Measurements from ENCODE around the gene HGFAC. TPM values are rescaled to one million over a fixed set of nuclear protein-coding genes. Genes with fewer than 3 reads are reported as not detected.

Gene HGFAC
- polyA plus RNA-seq, 2 donors: 0.53 to 0.55 TPM

DNA sequence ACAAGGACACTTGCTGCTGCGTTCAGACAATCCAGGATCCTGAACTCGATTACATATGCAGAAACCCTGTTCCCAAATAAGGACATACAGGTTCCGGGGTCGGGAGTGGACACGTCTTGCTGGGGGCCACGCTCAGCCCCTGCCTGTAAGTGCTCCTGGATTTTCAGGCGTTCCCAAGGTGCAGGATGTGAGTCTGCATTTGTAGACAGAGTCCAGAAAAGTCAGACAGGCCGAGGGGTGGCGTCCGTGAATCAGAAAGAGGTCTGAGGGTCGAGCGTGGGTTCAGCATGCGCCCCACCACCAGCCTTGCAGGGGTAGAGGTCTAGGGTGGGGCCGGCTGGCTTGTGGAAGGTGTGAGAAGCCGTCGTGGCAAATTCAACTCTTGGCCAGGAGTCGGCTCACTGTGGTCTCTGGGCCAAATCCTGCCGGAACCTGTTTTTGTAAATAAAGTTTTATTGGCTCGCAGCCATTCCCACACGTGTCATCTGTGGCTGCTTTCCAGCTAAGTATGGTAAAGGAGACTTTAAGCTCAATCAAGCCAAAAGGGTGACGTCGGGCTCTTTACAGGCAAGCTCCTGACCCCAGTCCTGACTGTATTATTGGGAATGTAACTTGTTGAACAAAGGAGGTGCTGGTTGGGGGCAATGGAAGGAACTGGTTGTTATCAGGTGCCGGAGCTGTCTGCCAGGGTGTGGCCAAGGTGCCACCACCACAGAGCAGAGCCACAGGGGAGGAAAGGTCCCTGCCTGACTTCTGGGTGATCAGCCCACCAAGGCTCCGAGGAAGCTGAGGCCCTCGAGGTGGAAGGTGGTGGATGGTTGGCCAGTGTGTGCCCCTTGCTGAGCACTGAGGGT lies 28.7 kb downstream of the HGFAC start:
- 50 to 51% methylated on average over 25 of the region's 25 CpGs for WGBS, 2 donors
- Histone ChIP-seq H3K27ac (ENCODE audit: low read depth in 2 of 2, low read length in 1 of 2) (no peak overlapping the region), H3K27me3 (ENCODE audit: control insufficient read depth in 1 of 2, insufficient read depth in 2 of 2, low read length in 2 of 2) (peaks cover 0 to 2% of the 10 kb centered on the region in 2 donors), H3K4me3 (ENCODE audit: low read depth in 1 of 2, low read length in 2 of 2) (no peak overlapping the region), H3K36me3 (ENCODE audit: control insufficient read depth in 2 of 2, insufficient read depth in 2 of 2, low read length in 1 of 2) (no peaks in the 10 kb centered on the region), H3K4me1 (ENCODE audit: control insufficient read depth in 2 of 2, insufficient read depth in 2 of 2, low read length in 1 of 2) (peaks cover 0 to 7% of the 10 kb centered on the region in 2 donors), H3K9me3 (ENCODE audit: control insufficient read depth in 2 of 2, insufficient read depth in 1 of 2, low read depth in 1 of 2, low read length in 1 of 2) (peaks cover 0 to 15% of the 10 kb centered on the region in 2 donors)

- Histone ChIP-seq H3K27ac (ENCODE audit: low read depth in 2 of 2, low read length in 1 of 2) (no peak overlapping the region), H3K36me3 (ENCODE audit: control insufficient read depth in 2 of 2, insufficient read depth in 2 of 2, low read length in 1 of 2) (no peaks in the 10 kb centered on the region), H3K27me3 (ENCODE audit: control insufficient read depth in 1 of 2, insufficient read depth in 2 of 2, low read length in 2 of 2) (no peaks in the 10 kb centered on the region), H3K4me3 (ENCODE audit: low read depth in 1 of 2, low read length in 2 of 2) (no peak overlapping the region), H3K9me3 (ENCODE audit: control insufficient read depth in 2 of 2, insufficient read depth in 1 of 2, low read depth in 1 of 2, low read length in 1 of 2) (peaks cover 0 to 15% of the 10 kb centered on the region in 2 donors), H3K4me1 (ENCODE audit: control insufficient read depth in 2 of 2, insufficient read depth in 2 of 2, low read length in 1 of 2) (peaks cover 0 to 7% of the 10 kb centered on the region in 2 donors)
- WGBS, 2 donors: 94 to 95% methylated on average over 23 of the region's 23 CpGs
These were observed 29.5 kb downstream of the HGFAC start for GRCh38 chr4:3471098-3471760.

DNA sequence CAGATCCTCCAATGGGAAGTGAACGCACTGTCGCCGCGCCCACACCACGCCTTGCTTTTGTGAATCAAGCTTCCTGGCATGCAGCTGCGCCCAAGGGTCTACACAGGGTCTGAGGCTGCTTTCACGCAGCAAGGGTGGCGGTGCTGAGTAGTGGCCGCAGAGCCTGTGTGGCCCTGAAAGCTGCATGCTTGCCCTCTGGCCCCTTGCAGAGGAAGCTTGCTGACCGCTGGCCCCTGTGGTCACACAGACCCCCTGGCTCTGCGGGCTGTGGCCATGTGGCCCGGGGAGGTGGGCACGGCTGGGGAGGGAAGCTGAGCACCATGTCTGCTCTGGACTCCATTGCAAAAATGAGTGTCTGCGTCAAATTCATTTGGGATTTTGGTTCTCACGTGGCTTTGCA lies 30.1 kb downstream of the HGFAC start:
- Histone ChIP-seq H3K27ac (ENCODE audit: low read depth in 2 of 2, low read length in 1 of 2) (no peak overlapping the region), H3K9me3 (ENCODE audit: control insufficient read depth in 2 of 2, insufficient read depth in 1 of 2, low read depth in 1 of 2, low read length in 1 of 2) (peaks cover 0 to 15% of the 10 kb centered on the region in 2 donors), H3K36me3 (ENCODE audit: control insufficient read depth in 2 of 2, insufficient read depth in 2 of 2, low read length in 1 of 2) (no peaks in the 10 kb centered on the region), H3K4me1 (ENCODE audit: control insufficient read depth in 2 of 2, insufficient read depth in 2 of 2, low read length in 1 of 2) (peaks cover 0 to 7% of the 10 kb centered on the region in 2 donors), H3K27me3 (ENCODE audit: control insufficient read depth in 1 of 2, insufficient read depth in 2 of 2, low read length in 2 of 2) (no peaks in the 10 kb centered on the region), H3K4me3 (ENCODE audit: low read depth in 1 of 2, low read length in 2 of 2) (no peak overlapping the region)
- 90 to 91% methylated on average over 15 of the region's 15 CpGs for WGBS, 2 donors

DNA sequence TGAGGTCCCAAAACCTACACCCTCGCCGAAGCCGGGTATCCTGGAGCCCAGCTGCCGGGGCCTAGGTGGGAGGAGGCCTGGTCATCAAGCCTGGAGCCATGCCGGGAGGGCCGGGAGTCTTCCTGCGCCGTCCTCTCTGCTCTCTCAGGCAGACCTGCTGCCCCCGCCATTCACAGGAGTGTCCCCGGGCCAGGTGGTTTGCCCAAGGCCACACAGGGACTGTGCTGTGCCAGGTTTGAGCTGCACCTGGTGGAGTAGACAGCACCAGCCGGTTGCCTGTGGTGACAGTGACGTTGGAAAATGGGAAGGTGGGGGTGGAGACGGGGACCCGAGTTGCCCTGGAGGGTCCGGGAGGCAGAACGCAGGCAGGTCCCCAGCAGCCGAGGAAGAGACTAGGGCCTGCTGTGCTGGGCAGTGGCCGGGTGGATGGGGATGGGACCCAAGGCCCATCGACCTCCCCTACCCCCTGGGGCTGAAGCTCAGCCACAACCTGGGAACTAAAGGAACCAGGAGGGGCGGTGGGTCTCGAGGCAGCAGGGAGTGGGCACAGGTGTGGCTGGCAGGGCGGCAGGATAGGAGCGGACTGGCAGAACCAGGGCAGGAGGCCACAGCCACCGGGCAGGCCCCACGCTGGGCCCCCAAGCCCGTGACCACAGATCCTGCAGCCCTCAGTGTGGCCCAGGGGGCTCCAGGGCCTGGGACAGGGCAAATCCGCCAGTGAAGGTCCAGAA lies 30.8 kb downstream of the HGFAC start:
- Histone ChIP-seq H3K4me3 (ENCODE audit: low read depth in 1 of 2, low read length in 2 of 2) (no peak overlapping the region), H3K9me3 (ENCODE audit: control insufficient read depth in 2 of 2, insufficient read depth in 1 of 2, low read depth in 1 of 2, low read length in 1 of 2) (peaks cover 0 to 15% of the 10 kb centered on the region in 2 donors), H3K27ac (ENCODE audit: low read depth in 2 of 2, low read length in 1 of 2) (no peak overlapping the region), H3K36me3 (ENCODE audit: control insufficient read depth in 2 of 2, insufficient read depth in 2 of 2, low read length in 1 of 2) (no peaks in the 10 kb centered on the region), H3K27me3 (ENCODE audit: control insufficient read depth in 1 of 2, insufficient read depth in 2 of 2, low read length in 2 of 2) (peaks cover 0 to 3% of the 10 kb centered on the region in 2 donors), H3K4me1 (ENCODE audit: control insufficient read depth in 2 of 2, insufficient read depth in 2 of 2, low read length in 1 of 2) (peaks cover 0 to 7% of the 10 kb centered on the region in 2 donors)
- 68 to 79% methylated on average over 27 of the region's 27 CpGs for WGBS, 2 donors

DNA sequence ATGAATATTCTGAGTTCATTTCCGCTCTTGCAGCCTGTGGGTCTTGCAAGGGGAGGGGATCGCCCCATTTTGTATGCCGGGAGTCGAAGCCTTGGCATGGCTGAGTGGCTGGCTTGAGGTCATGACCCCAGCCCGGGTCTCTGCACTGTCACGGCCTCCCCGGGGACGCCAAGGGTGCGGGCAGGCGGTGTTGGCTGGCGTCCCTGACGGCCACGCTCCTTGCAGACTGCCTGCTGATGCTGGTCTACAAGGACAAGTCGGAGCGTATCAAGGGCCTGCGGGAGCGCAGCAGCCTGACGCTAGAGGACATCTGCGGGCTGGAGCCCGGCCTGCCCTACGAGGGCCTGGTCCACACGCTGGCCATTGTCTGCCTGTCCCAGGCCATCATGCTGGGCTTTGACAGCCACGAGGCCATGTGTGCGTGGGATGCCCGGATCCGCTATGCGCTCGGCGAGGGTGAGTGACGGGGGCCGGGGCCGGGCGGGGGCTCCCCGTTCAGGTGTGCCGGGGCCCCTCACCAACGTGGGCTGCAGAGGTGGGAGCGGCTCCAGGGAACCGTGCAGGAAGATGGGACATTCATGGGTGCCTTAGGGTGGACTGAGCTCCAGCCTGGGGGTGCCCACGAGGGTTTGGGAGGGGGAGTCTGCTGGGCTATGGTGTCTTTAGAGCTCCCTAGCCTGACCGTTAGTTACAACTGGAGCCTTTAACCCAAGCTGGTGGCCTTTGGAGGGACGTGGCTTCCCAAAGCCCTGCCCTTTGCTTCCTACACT lies 31.6 kb downstream of the HGFAC start:
- no peak overlapping the region for H3K4me3 ChIP-seq (ENCODE audit: low read depth in 1 of 2, low read length in 2 of 2)
- no peak overlapping the region for H3K27ac ChIP-seq (ENCODE audit: low read depth in 2 of 2, low read length in 1 of 2)
- peaks cover 0 to 13% of the 10 kb centered on the region in 2 donors for H3K9me3 ChIP-seq (ENCODE audit: control insufficient read depth in 2 of 2, insufficient read depth in 1 of 2, low read depth in 1 of 2, low read length in 1 of 2)
- no peaks in the 10 kb centered on the region for H3K36me3 ChIP-seq (ENCODE audit: control insufficient read depth in 2 of 2, insufficient read depth in 2 of 2, low read length in 1 of 2)
- peaks cover 0 to 4% of the 10 kb centered on the region in 2 donors for H3K27me3 ChIP-seq (ENCODE audit: control insufficient read depth in 1 of 2, insufficient read depth in 2 of 2, low read length in 2 of 2)
- H3K4me1 ChIP-seq (ENCODE audit: control insufficient read depth in 2 of 2, insufficient read depth in 2 of 2, low read length in 1 of 2): peaks cover 0 to 7% of the 10 kb centered on the region in 2 donors
- WGBS, 2 donors: 53 to 71% methylated on average over 41 of the region's 41 CpGs

DNA sequence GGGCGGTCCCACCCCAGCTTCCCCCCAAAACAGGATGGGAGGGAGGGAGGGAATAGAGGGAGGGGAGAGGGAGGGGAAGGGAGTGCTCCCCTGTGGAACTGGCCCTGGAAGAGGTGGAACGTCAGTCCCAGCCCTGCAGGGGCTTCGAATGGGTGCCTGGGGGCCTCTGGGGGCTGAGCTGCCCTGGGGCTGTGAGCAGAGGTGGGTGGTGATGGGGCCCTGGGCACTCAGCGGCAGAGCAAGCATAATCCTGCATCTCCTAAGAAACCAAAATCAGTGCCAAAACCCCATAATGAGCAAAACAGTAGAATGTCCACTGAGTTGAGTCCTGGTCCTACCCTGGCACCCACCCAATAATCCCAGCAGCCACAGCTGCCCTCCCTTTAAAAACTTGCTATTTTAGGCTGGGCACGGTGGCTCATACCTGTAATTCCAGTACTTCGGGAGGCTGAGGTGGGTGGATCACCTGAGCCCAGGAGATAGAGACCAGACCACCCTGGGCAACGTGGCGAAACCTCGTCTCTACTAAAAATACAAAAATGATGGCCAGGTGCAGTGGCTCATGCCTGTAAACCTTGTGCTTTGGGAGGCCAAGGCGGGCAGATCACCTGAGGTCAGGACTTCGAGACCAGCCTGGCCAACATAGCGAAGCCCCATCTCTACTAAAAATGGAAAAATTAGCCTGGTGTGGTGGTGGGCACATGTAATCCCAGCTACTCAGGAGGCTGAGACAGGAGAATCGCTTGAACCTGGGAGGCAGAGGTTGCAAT lies 32.4 kb downstream of the HGFAC start:
- no peak overlapping the region for H3K4me3 ChIP-seq (ENCODE audit: low read depth in 1 of 2, low read length in 2 of 2)
- WGBS, 2 donors: 74 to 83% methylated on average over 13 of the region's 13 CpGs
- no peaks in the 10 kb centered on the region for H3K36me3 ChIP-seq (ENCODE audit: control insufficient read depth in 2 of 2, insufficient read depth in 2 of 2, low read length in 1 of 2)
- peaks cover 0 to 6% of the 10 kb centered on the region in 2 donors for H3K9me3 ChIP-seq (ENCODE audit: control insufficient read depth in 2 of 2, insufficient read depth in 1 of 2, low read depth in 1 of 2, low read length in 1 of 2)
- no peak overlapping the region for H3K27ac ChIP-seq (ENCODE audit: low read depth in 2 of 2, low read length in 1 of 2)
- peaks cover 0 to 4% of the 10 kb centered on the region in 2 donors for H3K27me3 ChIP-seq (ENCODE audit: control insufficient read depth in 1 of 2, insufficient read depth in 2 of 2, low read length in 2 of 2)
- H3K4me1 ChIP-seq (ENCODE audit: control insufficient read depth in 2 of 2, insufficient read depth in 2 of 2, low read length in 1 of 2): peaks cover 0 to 4% of the 10 kb centered on the region in 2 donors

- Histone ChIP-seq H3K9me3 (ENCODE audit: control insufficient read depth in 2 of 2, insufficient read depth in 1 of 2, low read depth in 1 of 2, low read length in 1 of 2) (peaks cover 0 to 6% of the 10 kb centered on the region in 2 donors), H3K4me3 (ENCODE audit: low read depth in 1 of 2, low read length in 2 of 2) (no peak overlapping the region), H3K4me1 (ENCODE audit: control insufficient read depth in 2 of 2, insufficient read depth in 2 of 2, low read length in 1 of 2) (peaks cover 0 to 4% of the 10 kb centered on the region in 2 donors), H3K27ac (ENCODE audit: low read depth in 2 of 2, low read length in 1 of 2) (no peak overlapping the region), H3K27me3 (ENCODE audit: control insufficient read depth in 1 of 2, insufficient read depth in 2 of 2, low read length in 2 of 2) (peaks cover 0 to 4% of the 10 kb centered on the region in 2 donors), H3K36me3 (ENCODE audit: control insufficient read depth in 2 of 2, insufficient read depth in 2 of 2, low read length in 1 of 2) (no peaks in the 10 kb centered on the region)
- 67 to 71% methylated on average over 14 to 15 of the region's 15 CpGs for WGBS, 2 donors
These were observed 33.4 kb downstream of the HGFAC start for GRCh38 chr4:3475041-3475712.

DNA sequence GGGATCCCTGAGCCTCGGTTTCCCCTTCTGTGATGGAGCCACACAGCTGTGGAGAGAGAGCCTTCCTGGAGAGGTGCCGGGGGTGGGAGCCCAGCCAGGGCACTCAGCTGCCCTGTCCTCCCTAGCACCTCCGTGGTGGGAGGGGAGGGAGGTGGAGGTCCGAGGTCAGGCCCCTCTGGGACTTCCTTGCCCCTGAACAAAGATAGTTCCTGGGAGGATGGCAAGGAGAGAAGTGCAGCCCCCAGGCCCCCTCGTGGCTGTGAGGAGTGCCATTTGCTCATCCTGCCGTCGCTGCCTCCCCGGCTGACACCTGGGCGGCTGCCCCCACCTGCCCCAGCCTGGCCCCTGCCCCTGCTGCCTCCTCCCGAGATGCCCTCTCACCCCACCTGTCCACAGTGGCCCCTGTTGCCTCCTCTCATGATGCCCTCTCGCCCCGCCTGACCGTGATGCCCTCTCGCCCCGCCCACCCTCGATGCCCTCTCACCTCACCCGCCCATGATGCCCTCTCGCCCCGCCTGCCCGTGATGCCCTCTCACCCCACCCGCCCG lies 34.0 kb downstream of the HGFAC start:
- whole genome bisulfite sequencing, 2 donors: 73 to 76% methylated on average over 22 of the region's 22 CpGs
- no peak overlapping the region for H3K4me3 ChIP-seq (ENCODE audit: low read depth in 1 of 2, low read length in 2 of 2)
- H3K4me1 ChIP-seq (ENCODE audit: control insufficient read depth in 2 of 2, insufficient read depth in 2 of 2, low read length in 1 of 2): peaks cover 0 to 7% of the 10 kb centered on the region in 2 donors
- H3K36me3 ChIP-seq (ENCODE audit: control insufficient read depth in 2 of 2, insufficient read depth in 2 of 2, low read length in 1 of 2): no peaks in the 10 kb centered on the region
- peaks cover 0 to 6% of the 10 kb centered on the region in 2 donors for H3K9me3 ChIP-seq (ENCODE audit: control insufficient read depth in 2 of 2, insufficient read depth in 1 of 2, low read depth in 1 of 2, low read length in 1 of 2)
- no peak overlapping the region for H3K27ac ChIP-seq (ENCODE audit: low read depth in 2 of 2, low read length in 1 of 2)
- H3K27me3 ChIP-seq (ENCODE audit: control insufficient read depth in 1 of 2, insufficient read depth in 2 of 2, low read length in 2 of 2): peaks cover 0 to 4% of the 10 kb centered on the region in 2 donors
